ENCODE measurements around the gene ZNF628.

ZNF628 gene

GRCh38 chr19:55465460-55466240 is 10.8 kb upstream of the ZNF628 start:
- no peak for DNase-seq (ENCODE audit: low spot score)

- DNase-seq (ENCODE audit: low spot score): no peak
These were observed 10.2 kb upstream of the ZNF628 start for GRCh38 chr19:55466241-55466614.

GRCh38 chr19:55467236-55468053 is 9.0 kb upstream of the ZNF628 start:
- DNase-seq (ENCODE audit: low spot score): peak; percentile 65

GRCh38 chr19:55468054-55468393 is 8.4 kb upstream of the ZNF628 start:
- no peak for DNase-seq (ENCODE audit: low spot score)

GRCh38 chr19:55471266-55471665 is 5.2 kb upstream of the ZNF628 start:
- no peak for DNase-seq (ENCODE audit: low spot score)

- DNase-seq (ENCODE audit: low spot score): no peak
These were observed 4.0 kb upstream of the ZNF628 start for GRCh38 chr19:55472463-55472862.

GRCh38 chr19:55473225-55474012 is 3.0 kb upstream of the ZNF628 start:
- no peak for DNase-seq (ENCODE audit: low spot score)

GRCh38 chr19:55474269-55475265 is 1.9 kb upstream of the ZNF628 start:
- DNase-seq (ENCODE audit: low spot score): no peak

GRCh38 chr19:55477905-55478304 is 1.5 kb downstream of the ZNF628 start:
- DNase-seq (ENCODE audit: low spot score): no peak

- no peak for DNase-seq (ENCODE audit: low spot score)
These were observed 1.9 kb downstream of the ZNF628 start for GRCh38 chr19:55478364-55478763.

GRCh38 chr19:55479045-55479444 is 2.6 kb downstream of the ZNF628 start:
- no peak for DNase-seq (ENCODE audit: low spot score)

GRCh38 chr19:55479451-55480230 is 3.2 kb downstream of the ZNF628 start:
- DNase-seq (ENCODE audit: low spot score): no peak

GRCh38 chr19:55481148-55481793 is 4.9 kb downstream of the ZNF628 start:
- no peak for DNase-seq (ENCODE audit: low spot score)

- DNase-seq (ENCODE audit: low spot score): no peak
These were observed 5.4 kb downstream of the ZNF628 start for GRCh38 chr19:55481794-55482155.

- no peak for DNase-seq (ENCODE audit: low spot score)
These were observed 5.9 kb downstream of the ZNF628 start for GRCh38 chr19:55482156-55482961.

GRCh38 chr19:55482967-55483705 is 6.7 kb downstream of the ZNF628 start:
- no peak for DNase-seq (ENCODE audit: low spot score)

- no peak for DNase-seq (ENCODE audit: low spot score)
These were observed 7.5 kb downstream of the ZNF628 start for GRCh38 chr19:55483706-55484592.

Data from CD4-positive, alpha-beta T cell treated with Interleukin-2 at 100 ng/mL for 4 hours (primary cell).